ENCODE data around the gene SLC12A7. TPM values are rescaled to one million over a fixed set of nuclear protein-coding genes. Genes with fewer than 3 reads are reported as not detected.

Gene SLC12A7
- total RNA-seq, 1 experiment from 2014 or later, result 48.2 TPM

GRCh38 chr5:1064383-1065142 lies 47.3 kb downstream of the SLC12A7 start:
- Histone ChIP-seq H3K4me2 (ENCODE audit: low read length) (no peak overlapping the region), H3K9me2 (replicated peaks; ENCODE audit: low read length) (no peaks in the 10 kb centered on the region), H3K4me3 (ENCODE audit: low read length) (no peak overlapping the region), H3K4me1 (ENCODE audit: insufficient read depth, low read length) (no peaks in the 10 kb centered on the region), H3K27me3 (ENCODE audit: low read length) (no peaks in the 10 kb centered on the region), H2AFZ (ENCODE audit: low read length) (no peak overlapping the region), H3K9me3 (ENCODE audit: low read length) (no peaks in the 10 kb centered on the region), H4K20me1 (ENCODE audit: low read length) (no peaks in the 10 kb centered on the region), H3K27ac (ENCODE audit: low read length) (no peak overlapping the region), H3K9ac (ENCODE audit: low read length) (no peak overlapping the region), H3F3A (ENCODE audit: low read length, unreplicated experiment) (no peaks in the 10 kb centered on the region), H3K36me3 (ENCODE audit: low read depth, low read length) (peaks cover 3% of the 10 kb centered on the region; the same call in 1 of the 2 replicates), H3K79me2 (ENCODE audit: low read length) (no peaks in the 10 kb centered on the region)
- ChIA-PET CTCF (no interaction called here), POLR2A (ENCODE audit: unreplicated experiment) (no interaction called here)
- no peak for TF ChIP-seq EZH2 (IDR thresholded peaks at IDR 0.05; ENCODE audit: low read length, unreplicated experiment)
- TF ChIP-seq EZH2phosphoT487 (IDR thresholded peaks at IDR 0.05; ENCODE audit: borderline replicate concordance, low read length), result no peak
- no peak for TF ChIP-seq CTCF (conservative IDR thresholded peaks at IDR 0.05; ENCODE audit: low read depth, low read length)
- DNase-seq (no peak), ATAC-seq (no peak)
- no TSS peak for BruUV-seq (replicated peaks)
- intact Hi-C loops (cut with micrococcal nuclease), result no loop called here

- H4K20me1 ChIP-seq (ENCODE audit: low read length), result no peaks in the 10 kb centered on the region
- no peak overlapping the region for H3K9ac ChIP-seq (ENCODE audit: low read length)
- H3K27ac ChIP-seq (ENCODE audit: low read length), result no peak overlapping the region
- H3K4me3 ChIP-seq (ENCODE audit: low read length), result no peak overlapping the region
- no peaks in the 10 kb centered on the region for H3K79me2 ChIP-seq (ENCODE audit: low read length)
- H2AFZ ChIP-seq (ENCODE audit: low read length), result no peak overlapping the region
- ChIA-PET CTCF (no interaction called here), POLR2A (ENCODE audit: unreplicated experiment) (no interaction called here)
- H3K9me2 ChIP-seq (replicated peaks; ENCODE audit: low read length), result no peaks in the 10 kb centered on the region
- no peak for DNase-seq
- no peak for ATAC-seq
- TF ChIP-seq CTCF (conservative IDR thresholded peaks at IDR 0.05; ENCODE audit: low read depth, low read length), result no peak
- TF ChIP-seq EZH2 (IDR thresholded peaks at IDR 0.05; ENCODE audit: low read length, unreplicated experiment), result no peak
- H3K4me1 ChIP-seq (ENCODE audit: insufficient read depth, low read length), result no peaks in the 10 kb centered on the region
- no TSS peak for BruUV-seq (replicated peaks)
- intact Hi-C loops (cut with micrococcal nuclease), result no loop called here
- H3K9me3 ChIP-seq (ENCODE audit: low read length), result no peaks in the 10 kb centered on the region
- H3K4me2 ChIP-seq (ENCODE audit: low read length), result no peak overlapping the region
- H3K36me3 ChIP-seq (ENCODE audit: low read depth, low read length), result peaks cover 3% of the 10 kb centered on the region; the same call in 1 of the 2 replicates
- no peaks in the 10 kb centered on the region for H3F3A ChIP-seq (ENCODE audit: low read length, unreplicated experiment)
- no peaks in the 10 kb centered on the region for H3K27me3 ChIP-seq (ENCODE audit: low read length)
These were observed 48.0 kb downstream of the SLC12A7 start for GRCh38 chr5:1063661-1064382.

Measured in PC-3 (cell line).